Tibial nerve (tissue), 4 donors: ENCODE data around the gene UPK1A. TPM values are rescaled to one million over a fixed set of nuclear protein-coding genes. Genes with fewer than 3 reads are reported as not detected.

ENCODE experiments used
- DNase-seq, 2 donors: peaks; one replicate each; pipeline ENCODE4 v3.0.0-alpha.2; 2019; ENCODE audit warnings: low spot score in 2 of 2
- H3K27ac ChIP-seq, 4 donors: fragments of 200-600 bp; sonication (generic) in 3 of 4; one replicate each; pipeline ENCODE4 v1.5.1; 2017 to 2019; ENCODE audit warnings: mild to moderate bottlenecking in 1 of 4
- H3K27me3 ChIP-seq, 2 donors: fragments of 200-600 bp; sonication (generic) in 1 of 2; one replicate each; pipeline versions ENCODE4 v1.5.1 to v1.6.0; 2017 to 2019
- H3K36me3 ChIP-seq, 3 donors: fragments of 200-600 bp; sonication (generic); one replicate each; pipeline ENCODE4 v1.5.1; 2018 to 2019
- H3K4me1 ChIP-seq, 4 donors: fragments of 200-600 bp; sonication (generic) in 3 of 4; one replicate each; pipeline ENCODE4 v1.5.1; 2017 to 2019
- H3K4me3 ChIP-seq, 4 donors: fragments of 200-600 bp; sonication (generic) in 3 of 4; one replicate each; pipeline ENCODE4 v1.5.1; 2017 to 2019; ENCODE audit warnings: mild to moderate bottlenecking in 1 of 4, moderate library complexity in 1 of 4
- H3K9me3 ChIP-seq, 4 donors: fragments of 200-600 bp; sonication (generic) in 3 of 4; one replicate each; pipeline ENCODE4 v1.5.1; 2017 to 2019
- EP300 ChIP-seq, 2 donors: sonication (generic); formaldehyde crosslinking; IDR thresholded peaks; one replicate each; pipeline ENCODE4 v1.6.1; 2017; ENCODE audit warnings: antibody characterized with exemption in 2 of 2, mild to moderate bottlenecking in 1 of 2
- POLR2A ChIP-seq, 2 donors: fragments of 450-650 bp; IDR thresholded peaks; one replicate each; pipeline ENCODE4 v1.6.1; 2017; ENCODE audit warnings: antibody characterized with exemption in 2 of 2, mild to moderate bottlenecking in 2 of 2, moderate library complexity in 2 of 2
- WGBS, 2 donors: methylation state at CpG; one replicate each; pipeline ENCODE4 v1.1.5; 2018; 5-methylcytosine and 5-hydroxymethylcytosine counted together
- total RNA-seq, 4 donors: library from RNA; depleted of rRNA; stranded (reverse); fragments of >200 nt; gene quantifications; one replicate each; pipeline ENCODE4 v1.1.0, GENCODE V29; 2016
- TF ChIP-seq, protein P1 (sequence below), 5 experiments: fragments of 200-600 bp in 3 of 5; fragments of 450-650 bp in 2 of 5; sonication (generic) in 3 of 5; IDR thresholded peaks; one replicate each; pipeline ENCODE4 v1.5.1; 2016 to 2019; ENCODE audit warnings: antibody characterized with exemption in 5 of 5, mild to moderate bottlenecking in 3 of 5, moderate library complexity in 2 of 5

Gene UPK1A
- total RNA-seq, 4 donors from 2014 or later: not detected

GRCh38 chr19:35702223-35703012, 36.1 kb downstream of the UPK1A start:
- TF ChIP-seq, protein P1, sequence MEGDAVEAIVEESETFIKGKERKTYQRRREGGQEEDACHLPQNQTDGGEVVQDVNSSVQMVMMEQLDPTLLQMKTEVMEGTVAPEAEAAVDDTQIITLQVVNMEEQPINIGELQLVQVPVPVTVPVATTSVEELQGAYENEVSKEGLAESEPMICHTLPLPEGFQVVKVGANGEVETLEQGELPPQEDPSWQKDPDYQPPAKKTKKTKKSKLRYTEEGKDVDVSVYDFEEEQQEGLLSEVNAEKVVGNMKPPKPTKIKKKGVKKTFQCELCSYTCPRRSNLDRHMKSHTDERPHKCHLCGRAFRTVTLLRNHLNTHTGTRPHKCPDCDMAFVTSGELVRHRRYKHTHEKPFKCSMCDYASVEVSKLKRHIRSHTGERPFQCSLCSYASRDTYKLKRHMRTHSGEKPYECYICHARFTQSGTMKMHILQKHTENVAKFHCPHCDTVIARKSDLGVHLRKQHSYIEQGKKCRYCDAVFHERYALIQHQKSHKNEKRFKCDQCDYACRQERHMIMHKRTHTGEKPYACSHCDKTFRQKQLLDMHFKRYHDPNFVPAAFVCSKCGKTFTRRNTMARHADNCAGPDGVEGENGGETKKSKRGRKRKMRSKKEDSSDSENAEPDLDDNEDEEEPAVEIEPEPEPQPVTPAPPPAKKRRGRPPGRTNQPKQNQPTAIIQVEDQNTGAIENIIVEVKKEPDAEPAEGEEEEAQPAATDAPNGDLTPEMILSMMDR (IDR thresholded peaks at IDR 0.05): peak in 2 of 5 experiments; percentile 7 to 16
- peak in 1 of 2 donors; percentile 25 for TF ChIP-seq POLR2A (IDR thresholded peaks at IDR 0.05)
- peak; percentile 15 to 62 for TF ChIP-seq EP300 (IDR thresholded peaks at IDR 0.05)
- Histone ChIP-seq H3K4me3 (peak overlapping the region; percentile 44 to 76 (median 62)), H3K9me3 (no peaks in the 10 kb centered on the region), H3K27me3 (no peaks in the 10 kb centered on the region), H3K36me3 (no peaks in the 10 kb centered on the region), H3K4me1 (peaks cover 0 to 16% (median 3%) of the 10 kb centered on the region in 4 donors), H3K27ac (peak overlapping the region in 2 of 4 donors; percentile 26 to 74)
- WGBS, 2 donors: 0 to 2% methylated on average over 37 to 48 of the region's 50 CpGs
- peak; percentile 87 to 93 for DNase-seq

DNA sequence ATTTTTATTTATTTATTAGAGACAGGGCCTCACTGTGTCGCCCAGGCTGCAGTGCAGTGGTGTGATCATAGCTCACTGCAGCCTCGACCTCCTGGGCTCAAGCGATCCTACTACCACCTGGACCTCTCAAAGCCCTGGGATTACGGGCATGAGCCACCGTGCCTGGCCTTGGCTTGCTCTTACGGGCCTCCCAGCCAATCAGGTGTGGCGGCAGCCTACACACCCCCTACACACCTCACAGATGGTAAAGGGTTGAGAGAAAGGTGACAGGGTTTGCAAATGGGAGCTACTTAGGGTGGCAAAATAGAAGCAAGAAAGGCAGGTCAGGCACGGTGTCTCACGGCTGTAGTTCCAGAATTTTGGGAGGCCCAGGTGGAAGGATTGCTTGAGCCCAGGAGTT, 37.0 kb downstream of the UPK1A start:
- Histone ChIP-seq H3K9me3 (no peaks in the 10 kb centered on the region), H3K4me1 (peaks cover 0 to 16% (median 3%) of the 10 kb centered on the region in 4 donors), H3K4me3 (no peak overlapping the region), H3K36me3 (no peaks in the 10 kb centered on the region), H3K27me3 (no peaks in the 10 kb centered on the region), H3K27ac (no peak overlapping the region)
- DNase-seq: no peak
- WGBS, 2 donors: 56 to 58% methylated on average over 9 of the region's 9 CpGs
- TF ChIP-seq POLR2A (IDR thresholded peaks at IDR 0.05) (no peak), EP300 (IDR thresholded peaks at IDR 0.05) (no peak)
- TF ChIP-seq, protein P1 (IDR thresholded peaks at IDR 0.05): no peak

- Histone ChIP-seq H3K36me3 (no peaks in the 10 kb centered on the region), H3K27me3 (no peaks in the 10 kb centered on the region), H3K4me3 (no peak within 1 kb of the TSS), H3K4me1 (peaks cover 0 to 16% (median 3%) of the 10 kb centered on the region in 4 donors), H3K27ac (no peak within 1 kb of the TSS), H3K9me3 (no peaks in the 10 kb centered on the region)
- TF ChIP-seq POLR2A (IDR thresholded peaks at IDR 0.05) (no peak), EP300 (IDR thresholded peaks at IDR 0.05) (no peak)
- TF ChIP-seq, protein P1 (IDR thresholded peaks at IDR 0.05): no peak
- WGBS, 2 donors: 24 to 29% methylated on average over 22 to 24 of the region's 24 CpGs
- DNase-seq: no peak
Measured at GRCh38 chr19:35704218-35704617, 37.9 kb downstream of the UPK1A start, which contains the start of gene ZBTB32. Gene ZBTB32, plus strand, starts transcription at chr19:35704558. Its CDS starts 10,069 bp downstream, at chr19:35714627.

GRCh38 chr19:35708391-35708790, 42.1 kb downstream of the UPK1A start:
- no peak overlapping the region for H3K4me3 ChIP-seq
- no peaks in the 10 kb centered on the region for H3K36me3 ChIP-seq
- no peaks in the 10 kb centered on the region for H3K27me3 ChIP-seq
- H3K9me3 ChIP-seq: no peaks in the 10 kb centered on the region
- 100% methylated on average over 1 of the region's 1 CpG for WGBS, 2 donors
- no peak overlapping the region for H3K27ac ChIP-seq
- H3K4me1 ChIP-seq: no peaks in the 10 kb centered on the region
- TF ChIP-seq EP300 (IDR thresholded peaks at IDR 0.05) (no peak), POLR2A (IDR thresholded peaks at IDR 0.05) (no peak)
- TF ChIP-seq, protein P1 (IDR thresholded peaks at IDR 0.05): no peak
- no peak for DNase-seq
